ENCODE data around the gene PHOX2A.
"Not testable (repeated sequence)": the region's sequence is repeated elsewhere in the genome, so short reads cannot be mapped to it uniquely, and the experiment has no call there.

The PHOX2A gene

DNA sequence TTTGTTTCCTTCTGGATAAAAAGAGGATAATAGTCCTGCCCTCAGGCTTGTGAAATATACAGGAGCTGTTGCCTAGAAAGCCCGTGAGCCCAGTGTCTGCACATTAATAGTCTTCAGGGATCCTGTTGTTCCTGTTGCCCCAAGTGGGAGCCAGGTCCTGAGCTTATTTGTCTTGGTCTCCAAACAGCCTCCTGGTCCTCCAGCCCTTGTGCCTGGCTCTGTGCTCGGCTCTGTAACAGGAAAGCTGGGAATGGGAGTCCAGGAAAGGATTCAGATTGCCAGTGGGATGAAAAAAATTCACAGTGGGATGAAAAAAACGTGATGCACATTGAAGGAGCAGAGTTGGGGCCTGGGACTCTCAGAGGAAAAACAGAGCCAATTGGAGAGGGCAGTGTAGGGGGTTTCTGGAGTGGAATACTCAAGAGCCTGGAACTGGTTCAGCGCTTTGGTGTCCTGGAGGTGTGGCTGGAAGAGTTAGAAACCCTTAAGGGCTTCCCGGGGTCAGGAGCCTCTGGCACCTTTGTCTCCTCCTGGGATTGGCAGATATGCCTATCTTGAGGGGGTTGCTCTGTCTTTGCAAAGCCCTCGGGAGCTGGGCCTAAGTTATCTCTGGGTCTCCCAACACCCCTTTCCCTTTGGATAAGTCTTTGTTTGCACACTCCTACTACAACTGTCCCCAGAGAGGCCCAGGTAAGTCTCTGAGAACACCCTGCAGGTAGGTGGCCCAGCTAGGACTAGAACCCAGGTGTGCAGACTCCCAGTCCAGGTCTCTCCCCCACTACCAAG is 21.7 kb downstream of the PHOX2A start:
- DNase-seq (ENCODE audit: low spot score) = no peak

DNA sequence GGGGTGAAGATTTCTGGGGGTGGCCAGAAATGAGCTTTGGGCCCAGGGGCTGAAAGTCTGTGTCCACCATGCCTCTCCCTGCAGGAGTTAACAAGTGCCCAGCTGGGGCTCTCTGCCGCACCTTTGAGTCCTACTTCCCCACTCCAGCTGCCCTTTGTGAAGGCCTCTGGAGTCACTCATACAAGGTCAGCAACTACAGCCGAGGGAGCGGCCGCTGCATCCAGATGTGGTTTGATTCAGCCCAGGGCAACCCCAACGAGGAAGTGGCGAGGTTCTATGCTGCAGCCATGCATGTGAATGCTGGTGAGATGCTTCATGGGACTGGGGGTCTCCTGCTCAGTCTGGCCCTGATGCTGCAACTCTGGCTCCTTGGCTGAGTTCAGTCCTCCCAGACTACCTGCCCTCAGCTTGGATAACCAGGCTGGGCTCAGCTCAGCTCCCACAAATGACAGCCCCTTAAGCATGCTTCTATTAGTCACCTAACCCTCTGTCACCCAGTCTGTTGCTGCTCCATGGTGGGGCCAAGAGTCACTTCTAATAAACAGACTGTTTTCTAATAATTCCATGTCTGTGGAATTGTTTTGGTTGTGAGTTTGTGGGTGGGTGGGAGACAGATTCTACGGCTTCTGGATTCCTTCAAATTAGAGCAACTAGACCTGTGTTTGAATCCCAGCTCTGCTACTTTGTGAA is 22.4 kb downstream of the PHOX2A start:
- DNase-seq (ENCODE audit: low spot score) = no peak

DNA sequence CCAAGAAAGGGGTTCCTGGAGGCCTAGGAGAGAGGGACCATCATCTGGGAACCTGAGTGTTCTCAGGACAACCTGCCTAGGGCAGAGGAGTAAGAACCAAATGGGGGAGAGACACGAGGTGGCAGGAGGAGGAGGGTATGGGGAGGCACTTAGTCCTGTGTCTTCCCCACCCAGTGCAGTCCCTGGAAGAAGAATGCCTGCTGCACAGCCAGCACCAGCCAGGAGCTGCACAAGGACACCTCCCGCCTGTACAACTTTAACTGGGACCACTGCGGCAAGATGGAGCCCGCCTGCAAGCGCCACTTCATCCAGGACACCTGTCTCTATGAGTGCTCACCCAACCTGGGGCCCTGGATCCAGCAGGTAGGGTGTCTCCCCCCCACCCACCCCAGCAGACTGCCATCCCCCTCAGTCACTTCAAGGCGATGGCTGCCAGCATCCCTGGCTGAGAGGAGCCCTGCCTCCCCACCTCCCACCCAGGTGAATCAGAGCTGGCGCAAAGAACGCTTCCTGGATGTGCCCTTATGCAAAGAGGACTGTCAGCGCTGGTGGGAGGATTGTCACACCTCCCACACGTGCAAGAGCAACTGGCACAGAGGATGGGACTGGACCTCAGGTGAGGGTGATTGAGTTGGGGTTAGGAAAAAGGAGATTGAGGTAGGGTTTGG is 23.1 kb downstream of the PHOX2A start:
- no peak for DNase-seq (ENCODE audit: low spot score)

DNA sequence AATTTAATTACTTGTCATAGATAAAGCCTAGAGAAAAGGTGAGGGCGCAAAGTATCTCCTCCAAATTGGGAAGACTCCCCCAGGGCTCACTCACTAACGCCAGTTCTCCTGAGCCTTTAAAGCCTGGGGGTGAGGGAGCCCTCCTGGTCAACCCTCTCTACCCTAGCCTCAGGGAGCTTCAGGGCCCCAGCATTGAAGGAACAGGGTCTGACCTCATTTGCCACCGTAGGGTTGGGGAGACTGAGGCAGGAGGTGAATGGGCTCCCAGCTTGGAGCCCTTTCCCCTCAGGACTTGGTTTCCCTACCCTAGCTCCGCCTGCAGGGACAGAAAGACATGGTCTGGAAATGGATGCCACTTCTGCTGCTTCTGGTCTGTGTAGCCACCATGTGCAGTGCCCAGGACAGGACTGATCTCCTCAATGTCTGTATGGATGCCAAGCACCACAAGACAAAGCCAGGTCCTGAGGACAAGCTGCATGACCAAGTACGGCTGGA is 25.7 kb downstream of the PHOX2A start:
- DNase-seq (ENCODE audit: low spot score) = no peak

DNA sequence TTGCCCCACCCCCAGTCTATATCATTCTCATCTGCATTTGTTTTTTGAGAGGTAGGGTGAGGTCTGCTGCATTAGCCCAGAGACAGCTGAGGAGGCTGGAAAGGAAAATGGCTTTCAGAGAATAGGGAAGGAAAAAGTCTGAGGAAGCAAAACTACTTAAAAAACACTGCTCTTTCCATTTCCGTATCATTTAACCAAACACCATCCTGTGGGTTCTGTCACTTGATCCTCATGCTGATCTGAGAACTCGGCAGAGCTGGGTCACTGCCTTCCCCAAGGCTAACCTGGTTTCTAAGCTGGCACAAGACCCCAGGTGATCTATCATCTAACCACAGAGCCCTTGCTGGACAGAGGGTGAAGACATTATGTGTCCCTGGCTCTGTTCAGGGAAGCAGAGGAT is 26.1 kb downstream of the PHOX2A start:
- DNase-seq (ENCODE audit: low spot score) = no peak

DNA sequence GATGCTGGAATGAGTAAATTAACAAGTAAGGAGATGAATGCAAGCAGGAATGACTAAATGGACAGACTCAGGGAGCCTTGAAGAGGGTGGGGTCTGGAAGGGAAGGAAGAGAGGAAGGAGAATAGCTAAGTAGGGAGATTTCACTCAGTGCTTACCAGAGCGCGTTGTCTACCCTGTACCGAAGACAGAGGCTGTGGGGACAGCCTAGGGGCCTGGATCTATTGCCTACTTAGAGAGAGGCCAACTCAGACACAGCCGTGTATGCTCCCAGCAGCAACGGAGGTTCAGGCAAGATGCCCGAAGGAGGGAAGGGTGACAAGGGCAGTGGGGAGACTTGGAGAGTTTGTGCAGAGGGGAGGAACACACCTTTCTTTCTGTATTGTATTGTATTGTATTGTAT is 27.3 kb downstream of the PHOX2A start, which contains the start of gene FOLR2:
Gene FOLR2, plus strand, starts transcription at position 157 of the 400 bp plus-strand sequence. CDS start 1,791 bp downstream, outside the sequence.
- DNase-seq (ENCODE audit: low spot score) = no peak

DNA sequence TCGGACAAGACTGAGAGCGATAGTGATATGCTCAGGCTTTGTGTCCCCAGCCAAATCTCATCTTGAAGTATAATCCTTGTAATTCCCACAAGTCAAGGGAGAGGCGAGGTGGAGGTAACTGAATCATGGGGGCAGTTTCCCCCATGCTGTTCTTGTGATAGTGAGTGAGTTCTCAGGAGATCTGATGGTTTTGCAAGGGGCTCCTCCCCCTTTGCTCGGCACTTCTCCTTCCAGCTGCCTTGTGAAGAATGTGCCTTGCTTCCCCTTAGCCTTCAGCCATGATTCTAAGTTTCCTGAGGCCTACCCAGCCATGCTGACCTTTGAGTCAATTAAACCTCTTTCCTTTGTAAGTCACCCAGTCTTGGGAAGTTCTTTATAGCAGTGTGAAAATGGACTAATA is 34.9 kb downstream of the PHOX2A start:
- DNase-seq (ENCODE audit: low spot score) = no peak

DNA sequence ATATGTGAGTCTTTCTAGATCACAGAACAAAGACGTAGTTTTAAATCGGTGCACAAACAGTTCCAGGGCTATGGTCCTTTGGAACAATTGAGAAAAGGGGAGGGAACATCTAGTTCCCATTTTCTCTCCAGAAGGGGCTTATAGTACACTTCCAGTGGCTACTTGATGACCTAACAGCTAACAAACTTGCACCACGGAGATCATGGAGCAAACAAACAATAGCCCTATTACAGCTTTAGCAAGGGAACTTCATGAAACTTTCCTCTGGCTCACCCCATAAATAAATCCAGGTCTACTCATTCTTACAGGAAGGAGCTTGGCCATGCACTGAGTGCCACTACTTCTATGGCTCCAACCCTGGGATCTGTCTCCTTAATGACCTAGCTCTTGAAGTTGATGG is 35.7 kb downstream of the PHOX2A start:
- no peak for DNase-seq (ENCODE audit: low spot score)

DNA sequence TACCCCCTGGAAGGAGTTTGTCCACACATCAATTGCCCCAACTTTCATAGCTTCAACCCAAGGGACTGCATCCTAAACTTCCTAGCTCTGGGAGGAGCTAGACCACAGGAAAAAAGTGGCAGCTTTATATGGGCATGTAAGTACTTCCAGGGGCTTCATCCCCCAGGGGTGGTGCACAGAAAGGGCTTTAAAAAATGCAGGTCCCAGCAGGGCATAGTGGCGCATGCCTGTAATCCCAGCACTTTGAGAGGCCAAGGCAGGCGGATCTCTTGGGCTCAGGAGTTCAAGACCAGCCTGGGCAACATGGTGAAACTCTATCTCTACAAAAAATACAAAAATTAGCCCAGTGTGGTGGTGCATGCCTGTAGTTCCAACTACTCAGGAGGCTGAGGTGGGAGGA is 37.2 kb downstream of the PHOX2A start:
- not testable (repeated sequence) for DNase-seq (ENCODE audit: low spot score)

DNA sequence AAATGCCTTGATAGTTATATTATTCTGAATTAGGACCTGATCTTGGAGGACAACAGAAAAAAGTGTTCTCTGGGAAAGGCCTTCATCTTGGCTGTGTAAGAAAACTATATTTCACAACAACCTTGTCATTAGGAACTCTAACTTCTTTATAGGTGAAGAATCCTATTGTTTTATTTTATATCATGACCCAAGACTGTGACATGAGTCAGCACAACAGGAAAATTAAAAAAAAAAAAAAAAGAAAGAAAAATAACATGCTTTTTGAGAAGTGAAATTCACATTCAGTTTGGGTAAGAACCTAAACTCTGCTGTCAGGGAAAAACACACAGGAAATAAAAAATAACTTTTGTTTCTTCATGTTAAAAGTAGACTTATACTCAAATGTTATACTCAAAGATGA is 39.1 kb downstream of the PHOX2A start:
- no peak for DNase-seq (ENCODE audit: low spot score)

DNA sequence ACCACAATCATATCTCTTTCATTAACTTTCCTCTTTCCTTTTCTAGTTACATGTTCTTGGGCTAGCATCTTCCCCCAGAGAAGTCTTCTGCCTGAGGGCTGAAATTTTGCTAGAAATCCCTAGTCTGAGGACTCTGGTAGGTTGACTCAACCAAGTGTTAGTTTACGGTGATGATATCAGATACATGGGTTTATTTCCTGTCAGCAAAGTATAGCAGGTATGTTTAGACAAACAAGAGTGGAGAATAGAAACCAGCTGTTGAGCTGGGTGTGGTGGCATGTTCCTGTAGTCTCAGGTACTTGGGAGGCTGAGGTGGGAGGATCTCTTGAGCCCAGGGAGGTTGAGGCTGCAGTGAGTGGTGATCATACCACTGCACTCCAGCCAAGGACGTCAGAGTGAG is 40.8 kb downstream of the PHOX2A start:
- no peak for DNase-seq (ENCODE audit: low spot score)

DNA sequence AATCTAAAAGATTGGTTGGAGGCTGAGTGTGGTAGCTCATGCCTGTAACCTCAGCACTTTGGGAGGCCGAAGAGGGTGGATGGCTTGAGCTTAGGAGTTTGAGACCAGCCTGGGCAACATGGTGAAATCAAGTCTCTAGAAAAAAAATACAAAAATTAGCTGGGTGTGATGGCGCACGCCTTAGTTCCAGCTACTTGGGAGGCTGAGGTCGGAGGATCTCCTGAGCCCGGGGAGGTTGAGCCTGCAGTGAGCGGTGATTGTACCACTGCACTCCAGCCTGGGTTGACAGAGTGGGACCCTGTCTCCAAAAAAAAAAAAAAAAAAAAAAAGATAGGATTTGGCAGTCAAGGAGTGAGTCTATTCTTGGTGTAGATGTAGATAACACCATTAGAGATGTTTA is 41.4 kb downstream of the PHOX2A start:
- DNase-seq (ENCODE audit: low spot score) = no peak

DNA sequence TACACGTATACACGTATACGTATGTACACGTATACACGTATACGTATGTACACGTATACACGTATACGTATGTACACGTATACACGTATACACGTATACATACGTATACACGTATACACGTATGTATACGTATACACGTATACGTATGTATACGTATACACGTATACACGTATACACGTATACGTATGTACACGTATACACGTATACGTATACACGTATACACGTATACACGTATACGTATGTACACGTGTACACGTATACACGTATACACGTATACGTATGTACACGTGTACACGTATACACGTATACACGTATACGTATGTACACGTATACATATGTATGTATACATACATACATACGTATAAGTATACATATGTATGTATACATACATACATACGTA is 42.5 kb downstream of the PHOX2A start:
- not testable (repeated sequence) for DNase-seq (ENCODE audit: low spot score)

DNA sequence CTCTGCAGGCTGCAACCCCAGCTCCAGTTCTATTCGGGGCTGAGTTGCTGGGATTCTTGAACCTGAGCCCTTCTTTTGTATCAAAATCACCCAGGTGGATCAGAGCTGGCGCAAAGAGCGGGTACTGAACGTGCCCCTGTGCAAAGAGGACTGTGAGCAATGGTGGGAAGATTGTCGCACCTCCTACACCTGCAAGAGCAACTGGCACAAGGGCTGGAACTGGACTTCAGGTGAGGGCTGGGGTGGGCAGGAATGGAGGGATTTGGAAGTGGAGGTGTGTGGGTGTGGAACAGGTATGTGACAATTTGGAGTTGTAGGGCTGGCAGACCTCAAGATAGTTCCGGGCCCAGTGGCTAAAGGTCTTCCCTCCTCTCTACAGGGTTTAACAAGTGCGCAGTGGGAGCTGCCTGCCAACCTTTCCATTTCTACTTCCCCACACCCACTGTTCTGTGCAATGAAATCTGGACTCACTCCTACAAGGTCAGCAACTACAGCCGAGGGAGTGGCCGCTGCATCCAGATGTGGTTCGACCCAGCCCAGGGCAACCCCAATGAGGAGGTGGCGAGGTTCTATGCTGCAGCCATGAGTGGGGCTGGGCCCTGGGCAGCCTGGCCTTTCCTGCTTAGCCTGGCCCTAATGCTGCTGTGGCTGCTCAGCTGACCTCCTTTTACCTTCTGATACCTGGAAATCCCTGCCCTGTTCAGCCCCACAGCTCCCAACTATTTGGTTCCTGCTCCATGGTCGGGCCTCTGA is 48.3 kb downstream of the PHOX2A start:
- DNase-seq (ENCODE audit: low spot score) = no peak

DNA sequence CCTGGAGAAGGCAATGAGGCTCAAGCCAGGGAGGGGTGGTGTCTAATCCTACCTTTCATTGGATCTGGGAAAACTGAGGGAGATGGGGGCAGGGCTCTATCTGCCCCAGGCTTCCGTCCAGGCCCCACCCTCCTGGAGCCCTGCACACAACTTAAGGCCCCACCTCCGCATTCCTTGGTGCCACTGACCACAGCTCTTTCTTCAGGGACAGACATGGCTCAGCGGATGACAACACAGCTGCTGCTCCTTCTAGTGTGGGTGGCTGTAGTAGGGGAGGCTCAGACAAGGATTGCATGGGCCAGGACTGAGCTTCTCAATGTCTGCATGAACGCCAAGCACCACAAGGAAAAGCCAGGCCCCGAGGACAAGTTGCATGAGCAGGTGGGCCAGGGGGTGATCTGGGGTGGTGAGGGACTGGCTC is 52.0 kb downstream of the PHOX2A start, which contains the start of gene FOLR1:
Gene FOLR1, plus strand, starts transcription at position 180 of the 421 bp plus-strand sequence. Its CDS starts 34 bp downstream, at position 214.
- peak; percentile 76 for DNase-seq (ENCODE audit: low spot score)

DNA sequence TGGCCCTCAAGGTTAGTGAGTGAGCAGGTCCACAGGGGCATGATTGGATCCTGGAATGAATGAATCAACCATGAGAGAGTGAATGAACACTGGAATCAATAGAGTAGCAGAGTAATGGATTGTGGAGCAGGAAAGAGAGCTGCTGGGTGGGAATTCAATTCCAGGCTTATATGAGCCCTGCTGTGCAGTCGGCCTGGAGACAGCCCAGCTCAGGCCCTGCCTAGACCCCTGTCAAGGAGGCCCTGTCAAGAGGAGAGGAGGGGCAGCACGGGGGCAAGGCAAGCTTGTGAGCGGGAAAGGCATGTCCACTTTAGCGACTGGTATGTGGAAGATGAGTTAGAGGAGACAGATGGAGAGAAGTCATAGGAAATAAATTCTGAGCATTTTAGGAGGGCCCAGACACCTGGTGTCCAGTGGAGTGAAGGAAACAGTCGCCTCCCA is 53.3 kb downstream of the PHOX2A start:
- no peak for DNase-seq (ENCODE audit: low spot score)

DNA sequence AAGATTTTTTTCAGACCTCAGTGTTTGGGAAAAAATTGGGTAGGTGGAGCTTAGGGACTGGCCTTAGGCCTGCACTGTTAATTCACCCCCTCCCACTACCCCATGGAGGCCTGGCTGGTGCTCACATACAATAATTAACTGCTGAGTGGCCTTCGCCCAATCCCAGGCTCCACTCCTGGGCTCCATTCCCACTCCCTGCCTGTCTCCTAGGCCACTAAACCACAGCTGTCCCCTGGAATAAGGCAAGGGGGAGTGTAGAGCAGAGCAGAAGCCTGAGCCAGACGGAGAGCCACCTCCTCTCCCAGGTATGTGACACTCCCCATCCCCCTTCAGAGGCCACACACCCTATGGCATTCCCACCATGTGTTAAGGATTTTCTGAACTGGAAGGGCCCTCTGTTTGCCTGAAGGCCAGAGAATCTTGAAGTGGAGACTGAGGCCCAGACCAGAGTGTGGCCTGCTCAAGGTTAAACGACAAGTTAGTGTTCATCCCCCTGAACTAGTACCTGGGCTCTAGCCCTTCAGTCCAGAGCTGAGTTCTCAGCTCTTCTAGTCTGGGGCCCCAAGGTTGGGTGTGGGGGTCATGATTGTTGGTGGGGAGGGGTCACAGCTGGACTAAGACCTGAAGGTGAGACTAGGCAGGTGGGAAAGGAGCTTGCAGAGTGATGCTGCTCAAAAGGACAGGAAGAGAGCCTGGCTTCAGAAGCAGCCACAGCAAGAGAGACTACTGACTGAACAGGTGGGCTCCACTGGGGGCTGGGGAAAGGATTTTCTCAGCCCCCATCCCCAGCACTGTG is 54.3 kb downstream of the PHOX2A start:
- DNase-seq (ENCODE audit: low spot score) = peak; percentile 76

All from kidney tubule cell (primary cell).